ENCODE data around the gene SLC16A12. TPM values are rescaled to one million over a fixed set of nuclear protein-coding genes. Genes with fewer than 3 reads are reported as not detected.

Gene SLC16A12
- total and polyA plus RNA-seq, 2 of the 8 experiments (the other 6 are each of a cell fraction or from before 2014, with no cell fraction given), result 1.6 to 1.9 TPM

- Histone ChIP-seq H3K23me2 (ENCODE audit: low read depth, low read length) (no peaks in the 10 kb centered on the region), H2BK120ac (replicated peaks; ENCODE audit: low read depth, low read length) (no peak overlapping the region), H2BK12ac (ENCODE audit: low read depth, low read length) (no peak overlapping the region), H4K91ac (replicated peaks; ENCODE audit: insufficient read length, low read length) (no peak overlapping the region), H3K9me3 (ENCODE audit: insufficient read depth in 2 of 2, low read depth in 1 of 2, low read length in 1 of 2) (no peaks in the 10 kb centered on the region), H3K79me1 (ENCODE audit: low read depth, low read length) (no peaks in the 10 kb centered on the region), H3K18ac (ENCODE audit: extremely low read depth, low read length) (no peak overlapping the region), H4K20me1 (replicated peaks in 1 of 2; ENCODE audit: control insufficient read depth in 1 of 2, insufficient read depth in 2 of 2, low read length in 2 of 2) (no peaks in the 10 kb centered on the region), H2BK5ac (ENCODE audit: low read depth, low read length) (no peak overlapping the region), H4K5ac (ENCODE audit: insufficient read length, low read depth, low read length) (no peak overlapping the region), H4K8ac (ENCODE audit: extremely low read depth, insufficient read depth, low read length) (no peak overlapping the region), H3K27me3 (replicated peaks in 1 of 4; ENCODE audit: control insufficient read depth in 3 of 4, extremely low read depth in 1 of 4, insufficient read depth in 3 of 4, low read length in 3 of 4) (no peaks in the 10 kb centered on the region), H2AK5ac (ENCODE audit: low read depth, low read length) (no peak overlapping the region), H3K4me1 (replicated peaks in 1 of 4; ENCODE audit: control insufficient read depth in 3 of 4, insufficient read depth in 4 of 4, low read length in 3 of 4) (peaks cover 0 to 8% (median 2%) of the 10 kb centered on the region in 4 experiments; a peak in 3 of 7 replicates), H2BK20ac (ENCODE audit: low read length) (no peak overlapping the region), H3K23ac (ENCODE audit: insufficient read length) (no peak overlapping the region), H3K14ac (ENCODE audit: insufficient read length) (no peak overlapping the region), H2BK15ac (ENCODE audit: low read length) (no peak overlapping the region), H3K56ac (replicated peaks; ENCODE audit: insufficient read length, low read depth, low read length) (no peak overlapping the region), H3K4ac (replicated peaks; ENCODE audit: insufficient read length, low read depth, low read length) (no peak overlapping the region), H2AFZ (ENCODE audit: low read length) (no peak overlapping the region), H3K4me2 (ENCODE audit: insufficient read depth in 1 of 2, low read depth in 2 of 2, low read length in 2 of 2) (no peak overlapping the region), H3K9ac (replicated peaks in 1 of 4; ENCODE audit: extremely low read depth in 1 of 4, low read depth in 3 of 4, low read length in 3 of 4) (no peak overlapping the region), H3K36me3 (ENCODE audit: control insufficient read depth in 2 of 4, insufficient read depth in 4 of 4, low read length in 3 of 4) (no peaks in the 10 kb centered on the region), H3K27ac (ENCODE audit: low read depth, low read length) (no peak overlapping the region), H3K4me3 (ENCODE audit: extremely low read depth in 1 of 4, insufficient read depth in 2 of 4, low read depth in 3 of 4, low read length in 4 of 4) (no peak overlapping the region), H3K79me2 (ENCODE audit: control insufficient read depth in 1 of 2, insufficient read depth in 2 of 2, low read length in 2 of 2) (no peaks in the 10 kb centered on the region)
- CTCF ChIA-PET (ENCODE audit: partially characterized antibody), result interaction anchor here (0.6 to 2.4 kb wide), 8 partner anchors 9 to 150 kb away, joined by 3 to 5 read pairs (median 3); no protein-coding TSS in a partner anchor
- no peak for FAIRE-seq
- no peak for DNase-seq (ENCODE audit: low read depth in 1 of 2, low spot score in 2 of 2)
- WGBS, 2 experiments (ENCODE audit: extremely low coverage in 1 of 2, insufficient coverage in 1 of 2, insufficient read length in 1 of 2, insufficient replicate concordance in 2 of 2, low coverage in 1 of 2, low lambda C conversion rate in 2 of 2, missing lambda C conversion rate in 1 of 2), result 94% methylated on average over 3 of the region's 3 CpGs; no CpG with 5 or more reads in 1 of the 2 experiments
- POLR2A ChIA-PET (ENCODE audit: partially characterized antibody), result no interaction called here
- TF ChIP-seq MAFK (IDR thresholded peaks at IDR 0.05; ENCODE audit: low read depth, low read length), result no peak
- TF ChIP-seq JUN (IDR thresholded peaks at IDR 0.05; ENCODE audit: low read depth, low read length), result no peak
- no peak for TF ChIP-seq BACH1 (IDR thresholded peaks at IDR 0.05; ENCODE audit: low read length)
- no peak for TF ChIP-seq ZNF274 (IDR thresholded peaks at IDR 0.05; ENCODE audit: borderline replicate concordance, extremely low read depth, low read length)
- no peak for TF ChIP-seq CTBP2 (IDR thresholded peaks at IDR 0.05; ENCODE audit: borderline replicate concordance, insufficient read depth, insufficient read length, low read length)
- no peak for TF ChIP-seq JUND (IDR thresholded peaks at IDR 0.05; ENCODE audit: low read length)
- TF ChIP-seq GABPA (IDR thresholded peaks at IDR 0.05; ENCODE audit: borderline replicate concordance, insufficient read depth, low read length), result no peak
- TF ChIP-seq GTF2F1 (IDR thresholded peaks at IDR 0.05; ENCODE audit: borderline replicate concordance, low read depth, low read length), result no peak
- no peak for TF ChIP-seq HDAC2 (IDR thresholded peaks at IDR 0.05; ENCODE audit: borderline replicate concordance in 1 of 2, low read depth in 2 of 2, low read length in 2 of 2)
- no peak for TF ChIP-seq ATF3 (IDR thresholded peaks at IDR 0.05; ENCODE audit: insufficient read depth, low read depth, low read length)
- no peak for TF ChIP-seq POLR2A (IDR thresholded peaks at IDR 0.05; ENCODE audit: control extremely low read depth in 1 of 2, low read depth in 2 of 2, low read length in 2 of 2)
- no peak for TF ChIP-seq EP300 (IDR thresholded peaks at IDR 0.05; ENCODE audit: borderline replicate concordance in 1 of 2, low read depth in 2 of 2, low read length in 2 of 2)
- no peak for TF ChIP-seq TCF12 (IDR thresholded peaks at IDR 0.05; ENCODE audit: low read depth, low read length)
Observed at GRCh38 chr10:89567576-89568245, 32.3 kb upstream of the SLC16A12 start.

Data from H1 (cell line).